H9 (cell line): ENCODE results near the gene BTBD3. TPM values are rescaled to one million over a fixed set of nuclear protein-coding genes. Genes with fewer than 3 reads are reported as not detected.

ENCODE experiments used
- DNase-seq: peaks from one replicate; pipeline ENCODE4 v3.0.0-alpha.2; 2017
- H2AFZ ChIP-seq: one replicate; pipeline ENCODE4 v1.6.1; 2013; ENCODE audit warnings: mild to moderate bottlenecking, low read length, control low read depth, moderate library complexity
- H2AK5ac ChIP-seq: 2 replicates; pipeline ENCODE4 v1.6.1; 2013; ENCODE audit warnings: low read length, control low read depth, mixed read lengths; ENCODE audit not compliant: insufficient read length
- H2BK120ac ChIP-seq: one replicate; pipeline ENCODE4 v1.6.1; 2013; ENCODE audit warnings: low read depth, mild to moderate bottlenecking, low read length, control low read depth, inconsistent platforms; ENCODE audit not compliant: poor library complexity, severe bottlenecking
- H2BK12ac ChIP-seq: 2 replicates; pipeline ENCODE4 v1.6.1; 2013; ENCODE audit warnings: low read length, control low read depth, mixed read lengths, low read depth; ENCODE audit not compliant: insufficient read length
- H2BK15ac ChIP-seq: 2 replicates; pipeline ENCODE4 v1.6.1; 2013; ENCODE audit warnings: low read depth, low read length, control low read depth
- H2BK20ac ChIP-seq: one replicate; pipeline ENCODE4 v1.6.1; 2013; ENCODE audit warnings: low read depth, mild to moderate bottlenecking, low read length, control low read depth, inconsistent platforms; ENCODE audit not compliant: poor library complexity, severe bottlenecking
- H2BK5ac ChIP-seq: 2 replicates; pipeline ENCODE4 v1.6.1; 2013; ENCODE audit warnings: low read length, control low read depth, mixed read lengths; ENCODE audit not compliant: insufficient read length
- H3K14ac ChIP-seq: 2 replicates; pipeline ENCODE4 v1.6.1; 2013; ENCODE audit warnings: low read length, control low read depth; ENCODE audit not compliant: insufficient read depth
- H3K18ac ChIP-seq: 2 replicates; pipeline ENCODE4 v1.6.1; 2013; ENCODE audit warnings: low read depth, mild to moderate bottlenecking, mixed read lengths, low read length, control low read depth; ENCODE audit not compliant: insufficient read length
- H3K23ac ChIP-seq: 2 replicates; pipeline ENCODE4 v1.6.1; 2013; ENCODE audit warnings: low read length, control low read depth, mixed read lengths, low read depth; ENCODE audit not compliant: insufficient read length
- H3K23me2 ChIP-seq: 2 replicates; pipeline ENCODE4 v1.6.1; 2013; ENCODE audit warnings: low read depth, mild to moderate bottlenecking, mixed read lengths, low read length, control low read depth; ENCODE audit not compliant: insufficient read length, poor library complexity, severe bottlenecking
- H3K27ac ChIP-seq: 2 replicates; pipeline ENCODE4 v1.5.1; 2013; ENCODE audit warnings: low read length, control low read depth, mixed read lengths, low read depth; ENCODE audit not compliant: insufficient read length
- H3K27me3 ChIP-seq: 2 replicates; pipeline ENCODE4 v1.6.1; 2013; ENCODE audit warnings: low read length, control low read depth, inconsistent platforms; ENCODE audit not compliant: insufficient read depth
- H3K4ac ChIP-seq: 2 replicates; pipeline ENCODE4 v1.6.1; 2013; ENCODE audit warnings: low read depth, mild to moderate bottlenecking, control low read depth, inconsistent platforms, low read length, moderate library complexity
- H3K4me1 ChIP-seq: 2 replicates; pipeline ENCODE4 v1.6.1; 2013; ENCODE audit warnings: low read length, control low read depth, inconsistent platforms; ENCODE audit not compliant: insufficient read depth
- H3K4me2 ChIP-seq: 2 replicates; pipeline ENCODE4 v1.6.1; 2013; ENCODE audit warnings: low read length, control low read depth, mixed read lengths; ENCODE audit not compliant: insufficient read length, insufficient read depth
- H3K56ac ChIP-seq: 2 replicates; pipeline ENCODE4 v1.6.1; 2013; ENCODE audit warnings: low read depth, mild to moderate bottlenecking, mixed read lengths, low read length, control low read depth; ENCODE audit not compliant: insufficient read length
- H3K79me1 ChIP-seq: 2 replicates; pipeline ENCODE4 v1.6.1; 2013; ENCODE audit warnings: low read depth, mild to moderate bottlenecking, moderate library complexity, low read length, control low read depth, inconsistent platforms; ENCODE audit not compliant: insufficient read depth, poor library complexity, severe bottlenecking
- H3K79me2 ChIP-seq: 2 replicates; pipeline ENCODE4 v1.6.1; 2013; ENCODE audit warnings: low read length, control low read depth, inconsistent platforms; ENCODE audit not compliant: insufficient read depth
- H3K9ac ChIP-seq: 2 replicates; pipeline ENCODE4 v1.6.1; 2013; ENCODE audit warnings: low read length, control low read depth, mixed read lengths; ENCODE audit not compliant: insufficient read length; ENCODE audit errors: extremely low read depth
- H3K9me3 ChIP-seq: one replicate; pipeline ENCODE4 v1.6.1; 2013; ENCODE audit warnings: low read depth, low read length, inconsistent platforms; ENCODE audit not compliant: control insufficient read depth
- H3T11ph ChIP-seq: one replicate; pipeline ENCODE4 v1.6.1; 2013; ENCODE audit warnings: mild to moderate bottlenecking, low read length, control low read depth, inconsistent platforms
- H4K20me1 ChIP-seq: one replicate; pipeline ENCODE4 v1.6.1; 2013; ENCODE audit not compliant: control insufficient read depth, insufficient read length, insufficient read depth
- H4K5ac ChIP-seq: 2 replicates; pipeline ENCODE4 v1.6.1; 2013; ENCODE audit warnings: low read depth, mild to moderate bottlenecking, mixed read lengths, low read length, control low read depth; ENCODE audit not compliant: insufficient read length
- H4K8ac ChIP-seq: replicated peaks from 2 replicates; pipeline ENCODE4 v1.6.1; 2013; ENCODE audit warnings: low read length, control low read depth, mixed read lengths, low read depth; ENCODE audit not compliant: insufficient read length
- H4K91ac ChIP-seq: 2 replicates; pipeline ENCODE4 v1.6.1; 2013; ENCODE audit warnings: low read depth, mild to moderate bottlenecking, moderate library complexity, mixed read lengths, low read length, control low read depth; ENCODE audit not compliant: insufficient read length
- H3K27ac Mint-ChIP-seq, 3 experiments: 2 replicates in 2 of 3; 3 replicates in 1 of 3; pipeline ENCODE4 v1.8.0; 2020 to 2021; ENCODE audit warnings: mixed read lengths in 3 of 3, mild to moderate bottlenecking in 1 of 3, moderate library complexity in 1 of 3
- H3K27me3 Mint-ChIP-seq: 2 replicates; pipeline ENCODE4 v1.8.0; 2021; ENCODE audit warnings: low read depth, mild to moderate bottlenecking, moderate library complexity, mixed read lengths
- H3K36me3 Mint-ChIP-seq, 3 experiments: 2 replicates in 2 of 3; 3 replicates in 1 of 3; pipeline ENCODE4 v1.8.0; 2020 to 2021; ENCODE audit warnings: low read depth in 3 of 3, mixed read lengths in 3 of 3; ENCODE audit not compliant: insufficient read depth in 1 of 3
- H3K4me1 Mint-ChIP-seq, 2 experiments: 2 replicates each; pipeline ENCODE4 v1.8.0; 2020; ENCODE audit warnings: mixed read lengths in 2 of 2
- H3K4me3 Mint-ChIP-seq, 2 experiments: 2 replicates in 1 of 2; 3 replicates in 1 of 2; pipeline ENCODE4 v1.8.0; 2020 to 2021; ENCODE audit warnings: mild to moderate bottlenecking in 2 of 2, mixed read lengths in 2 of 2, moderate library complexity in 1 of 2
- H3K9me3 Mint-ChIP-seq, 2 experiments: 2 replicates in 1 of 2; 3 replicates in 1 of 2; pipeline ENCODE4 v1.8.0; 2020; ENCODE audit warnings: mild to moderate bottlenecking in 2 of 2, mixed read lengths in 2 of 2, moderate library complexity in 1 of 2
- WGBS: extraction: QIAGEN DNeasy Blood & Tissue Kit; methylation state at CpG from one replicate; pipeline ENCODE4 v1.1.7; 2013; ENCODE audit warnings: missing lambda C conversion rate, low lambda C conversion rate, mixed read lengths; ENCODE audit not compliant: insufficient read length; ENCODE audit errors: extremely low coverage; 5-methylcytosine and 5-hydroxymethylcytosine counted together
- total RNA-seq: library from RNA; stranded (reverse); gene quantifications from 2 replicates; pipeline ENCODE4 v1.2.1, GENCODE V29; 2021
- TF ChIP-seq, protein P1 (sequence below): fragments of 200-600 bp; sonication (generic); conservative IDR thresholded peaks from 3 replicates; pipeline ENCODE4 v1.8.0; 2021; ENCODE audit warnings: antibody characterized with exemption, mild to moderate bottlenecking

BTBD3 gene
- total RNA-seq, 1 experiment from 2014 or later, result 62.1 TPM

- no peaks in the 10 kb centered on the region for H3K4me1 ChIP-seq
- H3K23me2 ChIP-seq, result no peaks in the 10 kb centered on the region
- H3K9me3 ChIP-seq, result no peaks in the 10 kb centered on the region
- Mint-ChIP-seq H3K4me1 (peaks cover 40 to 49% of the 10 kb centered on the region in 2 experiments), H3K27ac (no peak overlapping the region), H3K4me3 (no peak overlapping the region), H3K27me3 (no peaks in the 10 kb centered on the region), H3K36me3 (no peaks in the 10 kb centered on the region), H3K9me3 (no peaks in the 10 kb centered on the region)
- no peak overlapping the region for H4K8ac ChIP-seq
- H3K27ac ChIP-seq, result no peak overlapping the region
- no peak overlapping the region for H3K4ac ChIP-seq
- no peak for DNase-seq
- H3T11ph ChIP-seq, result no peak overlapping the region
- H4K91ac ChIP-seq, result no peak overlapping the region
- no peak overlapping the region for H3K23ac ChIP-seq
- no peaks in the 10 kb centered on the region for H3K79me1 ChIP-seq
- H3K27me3 ChIP-seq, result no peaks in the 10 kb centered on the region
- no peak overlapping the region for H3K9ac ChIP-seq
- no peak overlapping the region for H3K14ac ChIP-seq
- no peak overlapping the region for H3K56ac ChIP-seq
- no peak overlapping the region for H4K5ac ChIP-seq
- no CpG with 5 or more reads among the region's 4 CpGs for WGBS
- no peak overlapping the region for H2BK120ac ChIP-seq
- H2BK15ac ChIP-seq, result no peak overlapping the region
- H2AK5ac ChIP-seq, result no peak overlapping the region
- peaks cover 4% of the 10 kb centered on the region; the same call in 1 of the 2 replicates for H3K79me2 ChIP-seq
- H2BK12ac ChIP-seq, result no peak overlapping the region
- no peak overlapping the region for H2AFZ ChIP-seq
- TF ChIP-seq, protein P1, sequence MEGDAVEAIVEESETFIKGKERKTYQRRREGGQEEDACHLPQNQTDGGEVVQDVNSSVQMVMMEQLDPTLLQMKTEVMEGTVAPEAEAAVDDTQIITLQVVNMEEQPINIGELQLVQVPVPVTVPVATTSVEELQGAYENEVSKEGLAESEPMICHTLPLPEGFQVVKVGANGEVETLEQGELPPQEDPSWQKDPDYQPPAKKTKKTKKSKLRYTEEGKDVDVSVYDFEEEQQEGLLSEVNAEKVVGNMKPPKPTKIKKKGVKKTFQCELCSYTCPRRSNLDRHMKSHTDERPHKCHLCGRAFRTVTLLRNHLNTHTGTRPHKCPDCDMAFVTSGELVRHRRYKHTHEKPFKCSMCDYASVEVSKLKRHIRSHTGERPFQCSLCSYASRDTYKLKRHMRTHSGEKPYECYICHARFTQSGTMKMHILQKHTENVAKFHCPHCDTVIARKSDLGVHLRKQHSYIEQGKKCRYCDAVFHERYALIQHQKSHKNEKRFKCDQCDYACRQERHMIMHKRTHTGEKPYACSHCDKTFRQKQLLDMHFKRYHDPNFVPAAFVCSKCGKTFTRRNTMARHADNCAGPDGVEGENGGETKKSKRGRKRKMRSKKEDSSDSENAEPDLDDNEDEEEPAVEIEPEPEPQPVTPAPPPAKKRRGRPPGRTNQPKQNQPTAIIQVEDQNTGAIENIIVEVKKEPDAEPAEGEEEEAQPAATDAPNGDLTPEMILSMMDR, result no peak
- no peak overlapping the region for H2BK5ac ChIP-seq
- no peak overlapping the region for H2BK20ac ChIP-seq
- no peak overlapping the region for H3K18ac ChIP-seq
- H4K20me1 ChIP-seq, result no peaks in the 10 kb centered on the region
- H3K4me2 ChIP-seq, result no peak overlapping the region
These were observed 4.9 kb upstream of the BTBD3 start for GRCh38 chr20:11912659-11913415.
